Adrenal gland (tissue), 5 donors: ENCODE results near the gene USP31.

Source experiments
- POLR2A ChIP-seq, 2 donors: fragments of 450-650 bp; IDR thresholded peaks; one replicate each; pipeline ENCODE4 v1.6.1; 2017; ENCODE audit warnings: antibody characterized with exemption in 2 of 2, mild to moderate bottlenecking in 2 of 2, moderate library complexity in 1 of 2
- TF ChIP-seq, protein P1 (sequence below), 6 experiments: fragments of 450-650 bp in 4 of 6; fragments of 200-600 bp in 2 of 6; sonication (generic) in 1 of 6; IDR thresholded peaks; 1 replicate in 5 of 6; 2 replicates in 1 of 6; pipeline versions ENCODE4 v1.5.1 to v1.8.0; 2016 to 2021; ENCODE audit warnings: antibody characterized with exemption in 6 of 6, mild to moderate bottlenecking in 2 of 6, moderate library complexity in 1 of 6
- donor health status: DM: no; HTN: no; CAD: no.

DNA sequence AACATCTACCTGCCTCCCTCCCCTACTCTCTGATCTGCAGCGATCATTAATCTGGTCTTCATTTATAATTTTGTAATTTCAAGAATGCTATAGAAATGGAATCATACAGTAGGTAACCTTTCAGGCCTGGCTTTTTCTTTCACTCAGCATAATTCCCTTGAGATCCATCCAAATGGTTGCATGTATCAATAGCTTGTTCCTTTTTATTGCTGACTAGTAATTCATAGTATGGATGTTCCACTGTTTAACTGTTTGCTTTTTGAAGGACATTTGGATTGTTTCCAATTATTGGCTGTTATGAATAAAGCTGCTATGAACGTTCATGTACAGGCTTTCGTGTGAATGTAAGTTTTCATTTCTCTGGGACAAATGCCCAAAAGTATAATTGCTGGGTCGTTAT lies 125.2 kb downstream of the USP31 start:
- TF ChIP-seq, protein P1, sequence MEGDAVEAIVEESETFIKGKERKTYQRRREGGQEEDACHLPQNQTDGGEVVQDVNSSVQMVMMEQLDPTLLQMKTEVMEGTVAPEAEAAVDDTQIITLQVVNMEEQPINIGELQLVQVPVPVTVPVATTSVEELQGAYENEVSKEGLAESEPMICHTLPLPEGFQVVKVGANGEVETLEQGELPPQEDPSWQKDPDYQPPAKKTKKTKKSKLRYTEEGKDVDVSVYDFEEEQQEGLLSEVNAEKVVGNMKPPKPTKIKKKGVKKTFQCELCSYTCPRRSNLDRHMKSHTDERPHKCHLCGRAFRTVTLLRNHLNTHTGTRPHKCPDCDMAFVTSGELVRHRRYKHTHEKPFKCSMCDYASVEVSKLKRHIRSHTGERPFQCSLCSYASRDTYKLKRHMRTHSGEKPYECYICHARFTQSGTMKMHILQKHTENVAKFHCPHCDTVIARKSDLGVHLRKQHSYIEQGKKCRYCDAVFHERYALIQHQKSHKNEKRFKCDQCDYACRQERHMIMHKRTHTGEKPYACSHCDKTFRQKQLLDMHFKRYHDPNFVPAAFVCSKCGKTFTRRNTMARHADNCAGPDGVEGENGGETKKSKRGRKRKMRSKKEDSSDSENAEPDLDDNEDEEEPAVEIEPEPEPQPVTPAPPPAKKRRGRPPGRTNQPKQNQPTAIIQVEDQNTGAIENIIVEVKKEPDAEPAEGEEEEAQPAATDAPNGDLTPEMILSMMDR (IDR thresholded peaks at IDR 0.05) = no peak
- no peak for TF ChIP-seq POLR2A (IDR thresholded peaks at IDR 0.05)
